ENCODE data around the gene GIMAP5. TPM values are rescaled to one million over a fixed set of nuclear protein-coding genes. Genes with fewer than 3 reads are reported as not detected.

The GIMAP5 gene
- total RNA-seq, 4 donors from 2014 or later, result 16.8 to 43.3 (median 32.5) TPM

GRCh38 chr7:150746921-150747320 lies 9.7 kb downstream of the GIMAP5 start:
- Histone ChIP-seq H3K27ac (no peak overlapping the region), H3K9me3 (no peaks in the 10 kb centered on the region), H3K4me3 (no peak overlapping the region), H3K4me1 (peaks cover 0 to 48% (median 5%) of the 10 kb centered on the region in 3 donors), H3K27me3 (no peaks in the 10 kb centered on the region), H3K36me3 (peaks cover 0 to 11% of the 10 kb centered on the region in 2 donors)
- WGBS, 2 donors (ENCODE audit: low coverage in 1 of 2), result 91 to 96% methylated on average over 4 to 5 of the region's 6 CpGs
- no peak for TF ChIP-seq CTCF (IDR thresholded peaks at IDR 0.05)
- no peak for TF ChIP-seq POLR2AphosphoS5 (IDR thresholded peaks at IDR 0.05)
- TF ChIP-seq POLR2A (IDR thresholded peaks at IDR 0.05), result no peak
- TF ChIP-seq EP300 (IDR thresholded peaks at IDR 0.05), result no peak
- no peak for ATAC-seq

GRCh38 chr7:150748376-150748775 lies 11.2 kb downstream of the GIMAP5 start:
- no peaks in the 10 kb centered on the region for H3K9me3 ChIP-seq
- WGBS, 2 donors (ENCODE audit: low coverage in 1 of 2), result 63 to 64% methylated on average over 3 to 4 of the region's 4 CpGs
- peaks cover 0 to 7% of the 10 kb centered on the region in 2 donors for H3K36me3 ChIP-seq
- no peaks in the 10 kb centered on the region for H3K27me3 ChIP-seq
- TF ChIP-seq POLR2A (IDR thresholded peaks at IDR 0.05) (no peak), POLR2AphosphoS5 (IDR thresholded peaks at IDR 0.05) (no peak), CTCF (IDR thresholded peaks at IDR 0.05) (no peak), EP300 (IDR thresholded peaks at IDR 0.05) (no peak)
- H3K4me1 ChIP-seq, result peaks cover 0 to 38% (median 0%) of the 10 kb centered on the region in 3 donors
- ATAC-seq, result no peak
- no peak overlapping the region for H3K27ac ChIP-seq
- H3K4me3 ChIP-seq, result no peak overlapping the region

GRCh38 chr7:150751702-150752101 lies 14.5 kb downstream of the GIMAP5 start:
- Histone ChIP-seq H3K36me3 (no peaks in the 10 kb centered on the region), H3K4me1 (peaks cover 0 to 11% (median 0%) of the 10 kb centered on the region in 3 donors), H3K27ac (no peak overlapping the region), H3K4me3 (no peak overlapping the region), H3K27me3 (no peaks in the 10 kb centered on the region), H3K9me3 (no peaks in the 10 kb centered on the region)
- TF ChIP-seq CTCF (IDR thresholded peaks at IDR 0.05) (no peak), POLR2AphosphoS5 (IDR thresholded peaks at IDR 0.05) (no peak), EP300 (IDR thresholded peaks at IDR 0.05) (no peak), POLR2A (IDR thresholded peaks at IDR 0.05) (no peak)
- whole genome bisulfite sequencing, 2 donors (ENCODE audit: low coverage in 1 of 2), result 30 to 33% methylated on average over 2 of the region's 2 CpGs
- ATAC-seq, result peak; percentile 41

GRCh38 chr7:150753239-150753638 lies 16.0 kb downstream of the GIMAP5 start:
- 72 to 86% methylated on average over 5 to 6 of the region's 6 CpGs for WGBS, 2 donors (ENCODE audit: low coverage in 1 of 2)

More at GRCh38 chr7:150753239-150753638, 16.0 kb downstream of the GIMAP5 start:
- Histone ChIP-seq H3K9me3 (no peaks in the 10 kb centered on the region), H3K27ac (no peak overlapping the region), H3K4me1 (peaks cover 0 to 11% (median 0%) of the 10 kb centered on the region in 3 donors), H3K27me3 (no peaks in the 10 kb centered on the region), H3K4me3 (no peak overlapping the region), H3K36me3 (no peaks in the 10 kb centered on the region)
- no peak for ATAC-seq
- TF ChIP-seq POLR2A (IDR thresholded peaks at IDR 0.05) (no peak), EP300 (IDR thresholded peaks at IDR 0.05) (no peak), CTCF (IDR thresholded peaks at IDR 0.05) (no peak), POLR2AphosphoS5 (IDR thresholded peaks at IDR 0.05) (no peak)

All from gastroesophageal sphincter (tissue), 4 donors.